Non-pigmented ciliary epithelial cell (primary cell): ENCODE data around the gene NRN1L.
A peak's percentile ranks its signal among the peaks of the same experiment; 100 is the strongest.
"Not testable (repeated sequence)": the region's sequence is repeated elsewhere in the genome, so short reads cannot be mapped to it uniquely, and the experiment has no call there.

ENCODE experiments used
- DNase-seq: peaks from one replicate; pipeline ENCODE4 v3.0.0-alpha.2; 2010; ENCODE audit warnings: low read depth

The NRN1L gene

DNA sequence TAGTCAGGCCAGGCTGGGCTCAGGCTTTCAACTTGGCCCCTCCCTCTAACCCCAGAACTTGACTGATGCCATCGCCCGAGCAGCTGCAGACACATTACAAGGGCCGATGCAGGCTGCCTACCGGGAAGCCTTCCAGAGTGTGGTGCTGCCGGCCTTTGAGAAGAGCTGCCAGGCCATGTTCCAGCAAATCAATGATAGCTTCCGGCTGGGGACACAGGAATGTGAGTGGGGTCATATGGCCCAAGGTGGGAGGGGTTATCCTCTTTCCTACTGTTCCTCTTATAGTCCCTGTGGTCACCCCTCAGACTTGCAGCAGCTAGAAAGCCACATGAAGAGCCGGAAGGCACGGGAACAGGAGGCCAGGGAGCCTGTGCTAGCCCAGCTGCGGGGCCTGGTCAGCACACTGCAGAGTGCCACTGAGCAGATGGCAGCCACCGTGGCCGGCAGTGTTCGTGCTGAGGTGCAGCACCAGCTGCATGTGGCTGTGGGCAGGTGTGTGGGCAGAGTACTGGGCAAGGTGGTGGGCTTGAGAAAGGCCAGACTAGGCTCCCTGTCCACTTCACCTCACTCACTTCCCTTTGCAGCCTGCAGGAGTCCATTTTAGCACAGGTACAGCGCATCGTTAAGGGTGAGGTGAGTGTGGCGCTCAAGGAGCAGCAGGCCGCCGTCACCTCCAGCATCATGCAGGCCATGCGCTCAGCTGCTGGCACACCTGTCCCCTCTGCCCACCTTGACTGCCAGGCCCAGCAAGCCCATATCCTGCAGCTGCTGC is 2.1 kb upstream of the NRN1L start:
- DNase-seq = no peak

DNA sequence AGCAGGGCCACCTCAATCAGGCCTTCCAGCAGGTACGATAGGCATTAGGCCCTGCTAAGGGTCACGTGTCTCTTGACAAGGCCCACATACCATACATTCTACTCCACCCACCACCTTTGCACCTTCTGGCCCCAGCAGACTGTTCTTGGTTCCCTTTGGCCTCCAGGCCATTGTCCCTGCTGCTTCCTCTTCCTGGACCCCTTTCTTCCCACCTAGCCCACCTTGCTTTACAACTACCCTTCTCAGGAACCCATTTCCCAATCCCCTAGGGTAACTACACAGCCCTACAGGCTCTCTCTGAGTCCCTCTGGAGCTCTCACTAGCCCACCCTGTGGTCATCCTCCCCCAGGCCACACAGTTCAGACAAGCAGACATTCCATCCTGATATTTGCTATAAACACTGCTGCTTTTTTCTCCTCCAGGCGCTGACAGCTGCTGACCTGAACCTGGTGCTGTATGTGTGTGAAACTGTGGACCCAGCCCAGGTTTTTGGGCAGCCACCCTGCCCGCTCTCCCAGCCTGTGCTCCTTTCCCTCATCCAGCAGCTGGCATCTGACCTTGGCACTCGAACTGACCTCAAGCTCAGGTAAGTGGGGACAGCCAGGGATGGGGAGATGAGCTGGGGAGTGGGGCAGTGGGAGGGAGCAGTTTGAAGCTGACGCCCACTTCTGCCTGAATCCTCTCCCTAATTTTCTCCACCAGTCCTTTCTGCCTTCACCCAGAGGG is 1.4 kb upstream of the NRN1L start:
- DNase-seq = no peak

DNA sequence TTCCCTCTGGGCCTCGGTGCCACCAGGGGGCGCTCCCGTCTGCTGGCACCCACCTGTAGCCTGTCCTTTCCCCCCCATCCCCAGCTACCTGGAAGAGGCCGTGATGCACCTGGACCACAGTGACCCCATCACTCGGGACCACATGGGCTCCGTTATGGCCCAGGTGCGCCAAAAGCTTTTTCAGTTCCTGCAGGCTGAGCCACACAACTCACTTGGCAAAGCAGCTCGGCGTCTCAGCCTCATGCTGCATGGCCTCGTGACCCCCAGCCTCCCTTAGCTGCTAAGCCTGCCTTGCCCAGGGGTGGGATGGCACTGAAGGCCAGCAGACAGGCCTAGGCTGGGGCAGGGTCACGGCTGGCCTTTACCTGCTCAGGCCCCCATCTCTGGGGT is 818 bp upstream of the NRN1L start:
- no peak for DNase-seq

DNA sequence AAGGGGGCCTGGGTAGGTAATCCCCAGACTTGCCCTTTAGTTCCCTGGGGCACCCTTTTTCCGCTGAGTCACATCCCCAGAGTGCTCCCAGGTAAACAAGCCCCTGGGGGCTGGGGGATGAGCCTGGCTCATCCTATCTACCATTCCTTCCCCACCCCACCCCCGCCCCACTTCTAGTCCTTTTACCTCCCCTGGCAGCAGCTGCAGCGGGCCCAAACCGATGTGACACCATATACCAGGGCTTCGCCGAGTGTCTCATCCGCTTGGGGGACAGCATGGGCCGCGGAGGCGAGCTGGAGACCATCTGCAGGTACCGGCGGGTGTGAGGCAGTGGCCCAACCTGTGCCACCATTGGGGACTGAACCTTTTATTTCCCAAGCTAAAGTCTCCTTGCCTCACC is 860 bp downstream of the NRN1L start:
- no peak for DNase-seq

GRCh38 chr16:67885976-67886375 is 1.3 kb downstream of the NRN1L start:
- DNase-seq = no peak

- DNase-seq = no peak
Measured at GRCh38 chr16:67886387-67886786, 1.7 kb downstream of the NRN1L start.

- DNase-seq = no peak
Measured at GRCh38 chr16:67888331-67888730, 3.6 kb downstream of the NRN1L start.

DNA sequence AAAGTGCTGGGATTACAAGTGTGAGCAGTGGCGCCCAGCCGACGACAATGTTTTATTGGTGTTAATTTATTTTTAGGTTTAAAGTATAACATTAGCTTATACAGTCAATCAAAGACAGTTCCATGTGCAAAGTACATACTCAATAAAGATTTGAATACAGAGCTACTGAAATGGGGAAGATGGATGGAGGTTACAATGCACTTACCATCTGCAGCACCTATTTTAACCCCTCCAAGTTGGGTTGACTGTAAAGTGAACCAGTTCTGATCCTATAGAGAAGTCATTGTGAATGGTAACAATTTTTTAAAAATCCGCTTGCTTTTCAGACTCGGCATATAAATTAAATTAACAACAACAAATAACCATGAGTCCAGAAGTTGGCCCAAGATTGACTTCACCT is 7.7 kb downstream of the NRN1L start:
- no peak for DNase-seq

GRCh38 chr16:67892899-67893742 is 8.4 kb downstream of the NRN1L start, which contains the start of gene PSKH1:
Gene PSKH1, plus strand, starts transcription at chr16:67893254. Its CDS starts 15,496 bp downstream, at chr16:67908750.
- DNase-seq = peak; percentile 66

- no peak for DNase-seq
Measured at GRCh38 chr16:67893743-67894399, 9.2 kb downstream of the NRN1L start.

- no peak for DNase-seq
Measured at GRCh38 chr16:67897231-67897630, 12.5 kb downstream of the NRN1L start.

DNA sequence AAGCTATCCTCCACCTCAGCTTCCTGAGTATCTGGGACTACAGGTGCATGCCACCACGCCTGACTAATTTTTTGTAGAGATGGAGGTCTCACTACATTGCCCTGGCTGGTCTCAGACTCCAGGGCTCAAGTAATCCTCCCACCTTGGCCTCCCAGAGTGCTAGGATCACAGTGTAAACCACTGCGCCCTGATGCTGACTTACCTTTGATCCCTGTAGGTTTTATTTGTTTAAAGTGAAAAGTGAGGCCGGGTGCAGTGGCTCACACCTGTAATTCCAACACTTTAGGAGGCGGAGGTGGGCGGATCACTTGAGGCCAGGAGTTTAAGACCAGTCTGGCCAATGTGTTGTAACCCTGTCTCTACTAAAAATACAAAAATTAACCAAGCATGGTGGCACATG is 17.0 kb downstream of the NRN1L start:
- no peak for DNase-seq

- DNase-seq = no peak
Measured at GRCh38 chr16:67902831-67903230, 18.1 kb downstream of the NRN1L start.

DNA sequence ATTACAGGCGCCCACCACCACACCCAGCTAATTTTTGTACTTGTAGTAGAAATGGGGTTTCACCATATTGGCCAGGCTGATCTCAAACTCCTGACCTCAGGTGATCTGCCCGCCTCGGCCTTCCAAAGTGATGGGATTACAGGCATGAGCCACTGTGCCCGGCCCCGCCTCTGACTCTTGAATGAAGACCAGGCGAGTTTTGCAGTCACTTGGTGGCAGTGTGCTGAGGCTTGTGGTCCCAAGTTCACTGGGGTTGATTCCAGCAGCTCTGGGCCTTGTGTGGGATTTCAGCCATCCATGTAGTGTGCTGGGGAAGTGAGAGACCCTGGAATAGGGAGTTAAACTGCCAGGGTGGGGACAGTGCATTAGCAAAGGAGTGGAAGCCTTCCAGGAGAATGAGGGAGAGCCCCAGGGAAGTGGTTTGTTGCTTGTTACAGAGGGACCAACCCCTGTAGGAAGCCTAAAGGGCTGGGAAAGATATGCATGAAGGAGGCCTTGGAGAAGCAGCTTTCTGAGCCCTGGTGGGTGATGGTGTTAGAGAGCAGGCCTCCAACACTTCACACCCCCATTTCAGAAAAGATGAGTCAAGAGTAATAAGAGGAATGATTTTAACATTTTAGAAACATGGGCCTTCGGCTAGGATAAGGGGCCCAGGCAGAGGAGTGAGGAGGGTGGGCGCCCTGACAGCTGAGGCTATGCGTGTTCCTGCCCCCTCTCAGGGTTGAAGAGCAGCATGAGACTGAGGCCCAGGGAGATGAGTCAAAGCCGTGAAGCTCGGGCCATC is 22.9 kb downstream of the NRN1L start:
- DNase-seq = no peak

DNA sequence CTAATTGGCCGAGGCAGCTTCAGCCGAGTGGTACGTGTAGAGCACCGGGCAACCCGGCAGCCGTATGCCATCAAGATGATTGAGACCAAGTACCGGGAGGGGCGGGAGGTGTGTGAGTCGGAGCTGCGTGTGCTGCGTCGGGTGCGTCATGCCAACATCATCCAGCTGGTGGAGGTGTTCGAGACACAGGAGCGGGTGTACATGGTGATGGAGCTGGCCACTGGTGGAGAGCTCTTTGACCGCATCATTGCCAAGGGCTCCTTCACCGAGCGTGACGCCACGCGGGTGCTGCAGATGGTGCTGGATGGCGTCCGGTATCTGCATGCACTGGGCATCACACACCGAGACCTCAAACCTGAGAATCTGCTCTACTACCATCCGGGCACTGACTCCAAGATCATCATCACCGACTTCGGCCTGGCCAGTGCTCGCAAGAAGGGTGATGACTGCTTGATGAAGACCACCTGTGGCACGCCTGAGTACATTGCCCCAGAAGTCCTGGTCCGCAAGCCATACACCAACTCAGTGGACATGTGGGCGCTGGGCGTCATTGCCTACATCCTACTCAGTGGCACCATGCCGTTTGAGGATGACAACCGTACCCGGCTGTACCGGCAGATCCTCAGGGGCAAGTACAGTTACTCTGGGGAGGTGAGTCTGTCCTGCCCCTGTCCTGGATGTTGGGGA is 24.5 kb downstream of the NRN1L start:
- no peak for DNase-seq

DNA sequence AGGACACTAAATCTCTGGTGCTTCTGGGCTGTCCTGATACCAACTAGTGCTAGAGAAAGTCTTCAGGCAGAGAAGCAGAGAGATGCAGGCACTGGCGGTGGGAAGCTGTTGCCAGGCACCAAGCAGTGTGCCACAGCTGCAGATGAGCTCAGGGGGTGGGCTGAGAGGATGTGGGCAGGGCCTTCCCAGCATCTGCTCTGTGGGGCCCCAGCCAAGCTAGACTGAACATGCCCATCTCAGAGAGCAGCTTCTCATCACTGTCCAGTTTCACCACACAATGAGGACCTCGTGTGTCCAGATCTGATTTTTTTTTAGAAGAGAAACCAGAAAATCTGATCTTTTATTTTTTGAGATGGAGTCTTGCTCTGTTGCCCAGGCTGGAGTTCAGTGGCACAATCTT is 25.5 kb downstream of the NRN1L start:
- DNase-seq = no peak

DNA sequence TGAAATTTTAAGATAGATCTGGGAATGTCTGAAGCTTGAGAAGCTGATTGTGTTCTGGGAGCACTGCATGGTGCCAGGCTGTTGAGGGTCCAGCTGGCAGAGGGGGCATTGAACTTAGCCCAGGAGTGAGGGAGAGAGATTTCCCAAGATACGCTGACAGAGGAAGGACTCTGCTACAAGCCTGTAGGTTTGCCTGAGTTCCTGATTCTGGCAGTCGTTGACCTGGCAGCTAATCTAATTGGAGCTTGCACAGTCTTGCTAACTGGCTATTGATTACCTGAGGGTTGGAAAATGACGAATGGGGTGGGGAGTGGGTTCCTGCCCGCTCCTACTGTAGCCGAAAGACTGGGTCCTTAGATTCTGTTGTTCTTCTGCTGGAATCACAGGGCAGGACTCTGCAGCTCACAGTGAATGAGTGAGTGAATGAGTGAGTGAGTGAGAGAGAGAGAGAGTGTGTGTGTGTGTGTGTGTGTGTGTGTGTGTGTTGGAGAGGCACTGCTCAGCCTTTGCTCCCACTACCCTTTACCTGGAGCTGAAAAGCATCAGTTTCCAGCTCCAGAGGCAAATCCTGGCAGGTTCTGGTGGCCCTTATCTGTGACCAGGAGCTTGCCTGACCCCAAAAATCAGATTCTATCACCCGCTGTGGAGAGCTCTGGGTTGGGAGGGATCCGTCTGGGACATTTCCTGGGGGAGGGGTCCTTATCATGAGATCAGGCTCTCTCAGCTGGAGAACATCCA is 30.2 kb downstream of the NRN1L start:
- DNase-seq = no peak

DNA sequence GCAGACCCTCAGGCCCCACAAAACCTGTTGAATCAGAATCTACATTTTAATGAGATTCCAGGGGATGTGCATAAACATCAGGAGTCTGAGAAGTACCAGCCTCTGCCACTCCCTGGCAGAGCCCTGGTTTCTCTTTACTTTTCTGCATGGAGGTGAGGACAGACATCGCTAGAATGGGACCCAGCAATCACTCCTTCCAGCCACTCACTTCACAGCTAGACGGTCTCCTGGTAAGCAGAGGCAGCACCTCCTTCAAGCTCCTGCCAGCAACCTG is 30.7 kb downstream of the NRN1L start:
- DNase-seq = not testable (repeated sequence)

DNA sequence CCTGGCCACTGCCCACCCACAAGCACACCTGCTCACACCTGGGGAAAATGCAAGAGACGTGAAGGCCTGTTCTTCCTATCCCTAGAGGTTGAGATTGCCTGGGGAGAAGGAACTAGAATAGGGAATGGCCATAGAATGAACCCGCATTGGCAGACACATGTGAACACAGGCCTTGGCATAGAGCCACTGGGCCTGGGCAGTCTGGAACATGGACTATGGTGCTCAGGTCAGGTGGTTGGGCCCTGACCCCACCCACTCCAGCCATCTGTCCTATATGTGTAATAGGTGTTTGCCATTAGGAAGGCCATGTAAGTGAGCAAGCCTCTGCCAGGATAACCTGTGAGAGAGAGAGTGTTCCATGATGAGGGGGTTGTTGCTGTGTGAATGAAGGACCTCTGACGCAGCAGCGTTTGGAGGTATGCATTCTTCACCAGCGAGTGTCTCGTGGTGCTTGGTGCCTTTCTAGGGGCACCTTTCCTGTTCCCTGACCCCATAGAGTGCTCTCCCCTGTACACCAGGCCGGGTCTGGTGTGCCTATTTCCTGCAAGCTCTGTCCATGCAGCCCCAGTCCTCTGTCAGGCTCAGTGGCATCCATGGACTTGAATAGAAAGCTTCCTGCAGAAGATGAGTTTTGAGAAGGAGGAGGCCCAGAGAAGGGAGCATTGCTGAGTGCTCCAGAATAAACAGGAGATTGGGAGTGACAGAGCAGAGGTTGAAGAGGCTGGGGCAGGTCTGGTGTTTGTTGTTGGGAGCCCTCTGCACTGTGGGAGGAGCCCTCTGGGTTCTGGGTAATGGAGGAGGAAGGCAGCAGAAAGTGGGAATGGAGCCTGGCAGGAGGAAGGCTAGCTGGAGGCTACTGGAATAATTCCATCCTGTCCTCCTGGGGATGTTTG is 31.4 kb downstream of the NRN1L start:
- DNase-seq = no peak
